HG03135 (cell line): ENCODE data around the gene MYBPC3.
"Not testable (repeated sequence)": the region's sequence is repeated elsewhere in the genome, so short reads cannot be mapped to it uniquely, and the experiment has no call there.

Source experiments
- ATAC-seq: cut with Tn5 transposase; IDR thresholded peaks from one replicate; pipeline ENCODE4 v1.9.1; 2021; ENCODE audit warnings: mild to moderate bottlenecking, moderate library complexity; ENCODE audit not compliant: unreplicated experiment

Gene MYBPC3

DNA sequence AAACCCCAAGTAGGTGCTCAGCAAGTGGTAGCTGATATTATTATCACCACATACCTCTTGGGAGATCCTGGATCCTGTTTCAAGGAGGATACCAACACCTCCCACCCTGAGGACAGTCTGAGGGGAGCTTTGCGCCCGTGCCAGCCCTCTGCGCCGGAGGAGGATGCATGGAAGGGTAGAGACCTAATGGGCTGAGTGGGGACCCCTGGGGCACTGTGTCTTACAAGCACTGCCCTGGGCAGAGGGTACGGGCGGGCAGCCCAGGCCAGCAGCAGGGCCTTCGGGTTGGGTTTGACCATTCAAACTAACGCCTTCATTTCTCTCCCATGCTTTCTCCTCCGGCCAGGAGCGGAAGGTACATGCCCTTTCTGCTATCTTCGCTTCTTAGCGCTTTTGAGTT, 26.3 kb downstream of the MYBPC3 start:
- ATAC-seq = no peak

DNA sequence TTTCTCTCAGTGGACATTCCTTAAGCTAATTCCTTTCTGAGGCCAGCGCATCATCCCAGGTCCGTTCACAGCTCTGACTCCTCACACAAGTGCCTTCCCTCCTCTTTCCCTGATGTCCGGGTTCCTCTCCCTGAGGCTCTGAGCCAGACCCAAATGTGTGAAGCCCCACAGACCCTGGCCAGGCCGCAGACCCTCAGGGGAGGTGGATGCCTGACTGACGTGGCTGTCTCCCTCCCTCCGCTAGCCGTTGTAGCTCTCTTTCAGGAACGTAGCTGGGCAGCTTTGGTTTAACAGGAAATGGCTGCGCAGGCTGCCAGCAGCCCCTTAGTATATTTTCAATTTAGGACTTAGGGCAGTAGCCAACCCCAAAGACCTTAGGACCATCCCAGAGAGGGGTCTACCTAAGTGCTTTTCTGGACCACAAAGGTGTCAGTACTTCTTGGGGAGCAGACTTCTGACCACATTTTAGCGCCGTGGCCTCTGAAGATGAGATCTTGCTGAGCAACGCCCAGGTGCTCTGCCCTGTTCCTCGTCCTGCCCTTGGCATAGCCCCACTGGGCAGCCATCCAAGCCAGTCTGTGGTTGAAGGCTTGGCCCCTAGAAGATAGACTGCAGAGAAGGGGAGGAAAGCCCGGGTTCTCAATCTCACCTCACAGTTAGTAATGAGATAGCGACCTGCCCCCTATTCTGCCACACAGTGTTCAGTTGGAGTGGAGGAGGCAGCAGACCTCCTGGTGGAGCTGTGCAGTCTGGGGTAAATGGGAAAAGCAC, 27.0 kb downstream of the MYBPC3 start:
- no peak for ATAC-seq

DNA sequence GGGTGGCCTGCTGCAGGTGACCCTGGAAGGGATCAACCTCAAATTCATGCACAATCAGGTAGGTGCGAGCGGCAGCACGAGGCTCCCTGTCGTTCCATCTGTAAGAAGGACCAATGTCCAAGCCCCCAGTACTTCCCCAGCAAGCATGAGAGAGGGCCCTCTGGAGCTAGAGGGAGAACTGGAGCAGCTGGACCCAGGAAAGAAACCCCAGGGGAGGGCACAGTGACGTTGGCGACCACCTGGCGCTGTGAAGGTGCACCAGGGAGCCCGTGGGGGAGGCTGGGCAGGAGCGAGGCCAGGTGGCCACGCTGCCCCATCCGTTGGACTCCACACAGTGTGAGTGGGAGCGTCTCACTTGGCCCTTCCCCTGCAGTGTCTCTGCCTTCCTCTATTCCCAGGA, 28.0 kb downstream of the MYBPC3 start:
- no peak for ATAC-seq

DNA sequence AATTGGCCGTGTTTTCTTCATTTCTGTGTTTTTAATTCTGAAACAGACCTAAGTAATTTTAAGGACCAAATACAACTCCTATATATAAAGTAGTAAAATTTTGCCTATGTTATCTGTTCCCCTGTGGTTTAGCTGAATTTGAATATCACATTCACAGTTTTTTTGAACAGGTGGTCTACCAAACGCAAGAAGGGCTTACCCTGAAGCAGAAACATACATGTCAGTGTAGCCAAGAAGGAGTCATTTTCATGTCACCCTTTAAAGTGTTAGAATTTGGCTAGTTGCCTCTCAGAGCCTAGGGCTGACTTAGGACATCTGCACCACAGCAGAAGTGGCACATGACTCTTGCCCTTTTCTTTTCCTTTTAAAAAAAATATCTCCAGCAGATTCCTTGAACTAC, 34.3 kb downstream of the MYBPC3 start:
- ATAC-seq = no peak

DNA sequence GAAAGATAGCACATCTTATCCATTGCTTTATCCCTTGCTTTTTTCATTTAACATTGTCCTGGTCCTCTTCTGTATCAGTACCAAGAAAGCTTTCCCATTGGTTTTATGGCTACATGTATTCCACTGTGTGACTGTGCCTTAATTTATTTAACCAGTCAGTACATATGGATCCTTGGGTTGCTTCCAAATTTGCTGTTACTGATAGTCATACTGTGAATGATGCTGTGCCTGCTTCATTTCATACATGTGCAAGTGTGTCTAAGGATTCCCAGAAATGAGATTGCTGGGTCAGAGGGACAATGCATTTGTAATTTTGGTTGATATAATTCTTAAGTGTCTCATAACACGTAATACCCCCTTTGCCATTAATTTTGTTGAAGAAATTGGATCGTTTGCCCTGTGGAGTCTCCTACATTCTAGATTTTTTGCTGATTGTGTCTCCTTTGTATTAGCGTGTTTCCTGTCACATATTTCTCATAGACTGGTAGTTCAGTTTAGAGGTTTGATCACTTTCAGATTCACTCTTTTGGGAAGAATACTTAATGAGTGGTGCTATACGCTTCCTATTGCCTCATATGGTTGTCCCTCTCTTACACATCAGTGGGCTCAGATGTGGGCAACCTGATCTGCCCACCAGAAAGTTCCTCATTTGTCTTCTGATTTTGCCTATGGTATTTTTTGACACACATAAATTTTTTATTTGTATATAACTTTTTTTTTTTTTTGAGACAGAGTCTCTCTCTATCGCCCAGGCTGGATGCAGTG, 35.3 kb downstream of the MYBPC3 start:
- ATAC-seq = peak; percentile 67

DNA sequence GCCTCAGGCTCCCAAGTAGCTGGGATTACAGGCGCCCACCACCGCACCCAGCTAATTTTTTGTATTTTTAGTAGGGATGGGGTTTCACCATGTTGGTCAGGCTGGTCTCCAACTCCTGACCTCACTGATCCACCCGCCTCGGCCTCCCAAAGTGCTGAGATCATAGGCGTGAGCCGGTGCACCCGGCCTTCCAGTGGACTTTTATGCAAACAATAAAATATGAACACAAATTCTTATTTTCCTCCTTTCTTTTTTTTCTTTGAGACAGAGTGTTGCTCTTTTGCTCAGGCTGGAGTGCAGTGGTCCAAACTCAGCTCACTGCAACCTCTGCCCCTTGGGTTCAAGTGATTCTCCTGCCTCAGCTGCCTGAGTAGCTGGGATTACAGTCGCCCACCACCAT, 36.0 kb downstream of the MYBPC3 start:
- ATAC-seq = not testable (repeated sequence)

DNA sequence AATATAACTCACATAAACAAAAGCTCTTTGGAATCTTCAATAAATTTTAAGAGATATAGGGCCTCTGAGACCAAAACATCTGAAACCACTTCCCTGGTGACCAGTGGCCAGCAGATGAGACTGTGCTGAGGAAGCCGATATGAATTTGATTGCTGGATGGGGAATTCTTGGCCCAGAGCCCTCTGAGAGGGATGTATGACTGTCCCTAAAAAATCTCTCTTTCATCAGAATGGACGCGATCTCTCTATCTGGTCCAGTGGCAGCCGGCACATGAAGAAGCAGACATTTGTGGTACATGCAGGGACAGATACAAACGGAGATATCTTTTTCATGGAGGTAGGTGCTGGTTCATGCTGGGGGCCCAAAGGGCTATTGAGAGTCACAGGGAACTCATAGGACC, 37.5 kb downstream of the MYBPC3 start:
- ATAC-seq = no peak

DNA sequence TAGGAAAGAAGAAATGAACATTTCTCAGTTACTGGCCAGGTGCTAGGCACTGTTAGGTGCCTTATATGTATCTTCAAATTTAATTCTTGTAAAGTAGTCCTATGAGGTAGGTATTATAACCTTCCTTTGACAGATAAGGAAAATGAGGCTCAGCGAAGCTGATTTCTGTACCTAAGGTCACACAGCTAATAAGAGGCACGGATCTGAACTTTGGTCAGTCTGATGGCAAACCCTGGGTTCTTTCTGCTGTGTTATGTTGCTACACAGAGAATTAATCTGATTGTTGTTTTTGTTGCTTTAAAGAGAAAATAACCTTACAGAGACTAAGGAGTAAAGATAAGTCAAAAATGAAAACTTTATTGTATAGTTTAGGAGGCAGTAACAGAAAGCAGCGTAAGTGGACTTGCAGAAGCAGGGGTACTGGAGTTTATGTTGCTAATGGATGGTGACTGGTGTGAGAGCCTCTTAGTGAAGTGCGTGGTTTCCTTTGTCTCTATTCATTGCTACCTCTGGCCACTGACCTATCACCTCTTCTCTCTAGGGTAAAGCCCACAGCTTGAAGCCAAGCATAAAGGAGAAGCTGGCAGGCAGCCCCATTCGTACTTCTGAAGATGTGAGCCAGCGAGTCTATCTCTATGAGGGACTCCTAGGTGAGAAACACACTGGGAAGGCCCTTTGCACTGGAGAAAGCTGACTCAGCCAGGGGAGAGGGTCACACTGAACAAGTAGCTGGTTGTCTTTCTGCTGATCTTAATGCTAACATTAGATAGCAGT, 44.3 kb downstream of the MYBPC3 start:
- no peak for ATAC-seq

DNA sequence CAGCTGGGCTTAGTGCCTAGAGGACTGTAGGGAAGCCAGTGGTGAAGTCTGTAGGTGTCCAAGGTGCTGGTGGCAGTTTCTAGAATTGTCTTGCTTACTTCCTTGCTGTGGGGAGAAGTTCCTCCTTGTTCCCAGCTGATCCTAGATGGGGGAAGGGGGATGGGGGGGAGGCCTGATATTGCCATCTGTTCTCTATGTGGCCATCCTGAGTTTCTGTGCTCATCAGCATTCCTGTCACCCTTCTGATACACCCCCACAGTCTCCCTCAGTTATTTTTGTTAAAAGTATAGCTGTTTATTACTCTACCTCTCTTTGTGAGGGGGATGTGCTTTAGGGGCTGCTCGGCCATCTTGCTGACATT, 46.0 kb downstream of the MYBPC3 start:
- ATAC-seq = no peak

DNA sequence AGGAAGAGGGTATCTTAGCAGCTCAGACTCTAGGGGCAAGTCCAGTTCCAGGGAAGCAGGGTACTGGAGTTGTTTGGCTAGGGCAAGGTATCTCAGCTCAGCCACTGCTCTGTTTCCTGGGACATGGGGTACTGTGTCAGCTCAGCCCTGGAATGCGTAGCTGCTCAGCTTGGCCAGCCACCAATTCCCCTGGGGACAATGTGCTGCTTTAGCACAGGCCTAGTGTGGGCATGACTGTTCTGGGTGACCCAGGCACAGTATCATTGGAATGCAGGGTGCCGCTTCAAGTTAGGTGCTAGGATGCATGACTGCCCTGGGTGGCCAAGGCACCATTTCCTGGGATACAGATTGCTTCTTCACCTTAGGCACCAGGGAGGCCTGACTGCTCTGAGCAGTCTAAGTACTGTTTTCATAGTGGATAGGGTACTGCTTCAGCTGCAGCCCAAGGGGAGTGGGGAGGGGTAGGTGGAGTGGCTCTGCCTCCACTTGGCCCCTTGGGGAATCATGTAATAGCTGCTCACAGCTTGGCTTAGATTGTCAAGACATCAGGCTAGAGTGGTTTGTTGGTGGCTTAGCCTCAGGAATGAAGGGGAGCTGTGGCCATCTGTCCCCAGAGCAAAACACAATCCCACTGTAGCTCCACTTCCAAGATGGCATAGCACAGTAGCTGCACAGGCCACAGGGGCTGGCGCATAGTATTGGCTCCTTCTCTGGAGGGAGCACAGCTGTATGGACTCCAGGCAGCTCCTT, 46.6 kb downstream of the MYBPC3 start:
- no peak for ATAC-seq

DNA sequence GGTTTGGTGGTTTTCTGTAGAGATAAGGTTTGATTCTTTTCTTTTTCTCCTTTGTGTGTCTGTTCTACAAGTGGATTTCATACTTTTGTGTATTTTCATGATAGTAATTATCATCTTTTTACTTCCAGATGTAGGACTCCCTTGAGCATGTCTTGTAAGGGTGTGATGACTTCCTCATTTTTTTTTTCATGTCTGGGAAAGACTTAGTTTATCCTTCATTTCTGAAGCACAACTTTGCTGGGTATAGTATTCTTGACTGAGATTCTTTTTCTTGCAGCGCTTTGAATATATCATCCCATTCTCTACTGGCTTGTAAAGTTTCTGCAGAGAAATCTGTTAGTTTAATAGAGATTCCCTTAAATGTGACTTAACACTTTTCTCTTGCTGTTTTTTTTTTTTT, 49.6 kb downstream of the MYBPC3 start:
- ATAC-seq = no peak

DNA sequence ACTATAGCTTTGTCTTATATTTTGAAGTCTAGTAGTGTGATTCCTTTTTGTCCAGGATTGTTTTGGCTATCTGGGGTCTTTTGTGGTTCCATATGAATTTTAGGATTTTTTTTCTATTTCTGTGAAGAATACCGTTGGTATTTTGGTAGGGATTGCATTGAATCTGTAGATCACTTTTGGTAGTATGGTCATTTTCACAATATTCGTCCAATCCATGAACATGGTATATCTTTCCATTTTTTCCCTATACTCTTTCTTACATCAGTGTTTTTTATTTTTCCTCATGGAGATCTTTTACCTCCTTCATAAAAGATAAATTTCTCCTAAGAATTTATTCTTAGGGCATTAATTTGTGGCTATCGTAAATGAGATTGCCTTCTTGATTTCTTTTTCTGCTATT, 53.4 kb downstream of the MYBPC3 start:
- ATAC-seq = no peak

DNA sequence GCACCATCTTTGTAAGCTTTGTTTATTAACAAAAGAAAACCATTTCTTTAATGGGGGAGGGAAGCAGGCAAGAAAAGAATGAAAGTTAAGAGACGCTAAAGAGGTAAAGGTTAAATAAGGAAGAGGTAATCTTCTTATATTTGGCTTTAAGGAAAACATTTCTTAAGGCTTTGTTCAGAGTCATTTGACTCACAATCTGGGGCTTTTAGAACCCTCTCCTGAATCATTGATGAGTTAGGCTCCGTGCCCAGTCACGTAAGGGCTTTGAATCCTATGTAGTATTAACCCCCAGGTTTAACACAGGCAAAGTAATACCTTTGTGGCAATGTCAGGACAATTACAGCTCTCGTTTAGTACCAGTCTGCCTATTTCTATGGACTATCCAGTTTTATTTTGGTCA, 56.5 kb downstream of the MYBPC3 start:
- no peak for ATAC-seq

DNA sequence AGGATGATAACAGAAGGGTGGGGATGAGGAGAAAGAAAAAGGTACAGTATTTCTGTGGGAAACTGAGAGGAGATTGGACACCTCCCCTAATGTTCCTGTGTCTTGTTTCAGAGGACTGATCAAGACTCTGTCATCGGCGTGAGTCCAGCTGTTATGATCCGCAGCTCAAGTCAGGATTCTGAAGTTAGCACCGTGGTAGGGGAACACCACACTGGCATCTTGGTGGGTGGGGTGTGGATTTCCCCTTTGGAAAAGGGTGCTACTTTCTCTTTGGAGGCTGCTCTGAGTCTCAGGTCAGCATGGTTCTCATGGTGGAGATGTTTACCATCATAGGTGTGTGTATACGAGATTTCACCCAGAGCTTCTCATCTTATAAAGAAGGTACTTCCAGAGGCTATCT, 57.1 kb downstream of the MYBPC3 start:
- ATAC-seq = no peak

DNA sequence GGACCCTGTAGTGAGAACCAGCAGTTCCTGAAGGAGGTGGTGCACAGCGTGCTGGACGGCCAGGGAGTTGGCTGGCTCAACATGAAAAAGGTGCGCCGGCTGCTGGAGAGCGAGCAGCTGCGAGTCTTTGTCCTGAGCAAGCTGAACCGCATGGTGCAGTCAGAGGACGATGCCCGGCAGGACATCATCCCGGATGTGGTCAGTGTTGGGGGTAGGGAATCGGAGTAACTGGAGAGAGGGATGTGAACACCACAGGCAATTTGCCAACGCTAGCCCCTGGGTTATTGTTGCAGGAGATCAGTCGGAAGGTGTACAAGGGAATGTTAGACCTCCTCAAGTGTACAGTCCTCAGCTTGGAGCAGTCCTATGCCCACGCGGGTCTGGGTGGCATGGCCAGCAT, 62.6 kb downstream of the MYBPC3 start:
- no peak for ATAC-seq

DNA sequence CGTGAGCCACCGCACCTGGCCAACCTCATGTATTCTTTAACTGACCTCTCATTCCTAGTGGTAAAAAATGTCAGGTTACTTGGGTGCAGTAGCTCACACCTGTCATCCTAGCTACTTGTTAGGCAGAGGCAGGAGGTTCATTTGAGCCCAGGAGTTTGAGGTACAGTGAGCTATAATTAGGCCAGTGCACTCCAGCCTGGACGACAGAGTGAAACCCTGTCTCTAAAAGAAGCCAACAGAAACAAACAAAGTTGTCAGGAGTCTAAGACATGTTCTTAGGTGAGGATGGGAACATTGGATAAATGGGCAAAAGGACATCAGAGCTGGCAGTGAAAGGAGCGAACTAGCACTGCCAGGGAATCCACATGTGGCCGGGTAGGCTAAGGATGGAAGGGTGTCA, 64.4 kb downstream of the MYBPC3 start:
- ATAC-seq = no peak

DNA sequence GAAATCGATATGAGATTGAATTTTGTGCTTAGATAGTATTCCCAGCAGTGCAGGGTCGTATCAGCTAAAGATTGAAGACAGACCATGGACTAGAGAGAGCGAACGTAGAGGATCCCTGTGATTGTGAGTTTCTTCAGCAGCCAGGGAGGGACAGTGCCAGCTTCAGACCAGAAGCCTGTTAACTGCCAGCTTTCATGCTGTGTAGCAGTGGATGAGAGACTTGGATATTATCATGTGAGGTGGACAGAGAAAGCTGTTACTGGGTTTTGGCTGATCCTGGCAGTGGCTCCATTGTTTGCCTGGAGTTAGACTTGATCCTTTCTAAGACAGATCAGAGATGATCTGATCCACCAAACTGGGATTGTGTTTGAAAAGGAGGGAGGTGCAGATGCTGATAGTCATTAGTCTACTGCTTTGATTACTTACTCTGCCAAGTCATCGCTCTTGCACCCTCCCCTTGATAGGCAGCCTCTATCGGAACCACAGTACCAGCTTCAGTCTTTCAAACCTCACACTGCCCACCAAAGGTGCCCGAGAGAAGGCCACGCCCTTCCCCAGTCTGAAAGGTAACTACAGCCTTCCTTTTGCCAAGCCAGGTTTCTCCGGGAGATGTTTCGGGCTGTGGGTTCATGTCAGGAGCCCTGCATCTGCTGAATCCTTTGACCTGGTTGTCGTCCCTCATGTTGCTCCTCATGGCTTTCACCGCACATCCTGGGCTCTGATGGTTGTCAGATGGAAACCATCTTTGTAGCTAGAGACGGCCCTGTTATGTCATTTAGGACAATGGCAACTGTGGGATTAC, 66.3 kb downstream of the MYBPC3 start:
- no peak for ATAC-seq

DNA sequence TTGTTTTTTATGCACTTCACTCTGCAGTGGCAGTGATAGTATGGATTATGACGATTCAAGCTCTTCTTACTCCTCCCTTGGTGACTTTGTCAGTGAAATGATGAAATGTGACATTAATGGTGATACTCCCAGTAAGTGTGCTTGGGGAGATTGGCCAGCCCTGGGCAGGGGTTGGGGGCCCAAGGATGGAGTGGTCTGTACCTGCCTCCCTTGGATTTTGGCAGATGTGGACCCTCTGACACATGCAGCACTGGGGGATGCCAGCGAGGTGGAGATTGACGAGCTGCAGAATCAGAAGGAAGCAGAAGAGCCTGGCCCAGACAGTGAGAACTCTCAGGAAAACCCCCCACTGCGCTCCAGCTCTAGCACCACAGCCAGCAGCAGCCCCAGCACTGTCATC, 68.4 kb downstream of the MYBPC3 start:
- no peak for ATAC-seq

DNA sequence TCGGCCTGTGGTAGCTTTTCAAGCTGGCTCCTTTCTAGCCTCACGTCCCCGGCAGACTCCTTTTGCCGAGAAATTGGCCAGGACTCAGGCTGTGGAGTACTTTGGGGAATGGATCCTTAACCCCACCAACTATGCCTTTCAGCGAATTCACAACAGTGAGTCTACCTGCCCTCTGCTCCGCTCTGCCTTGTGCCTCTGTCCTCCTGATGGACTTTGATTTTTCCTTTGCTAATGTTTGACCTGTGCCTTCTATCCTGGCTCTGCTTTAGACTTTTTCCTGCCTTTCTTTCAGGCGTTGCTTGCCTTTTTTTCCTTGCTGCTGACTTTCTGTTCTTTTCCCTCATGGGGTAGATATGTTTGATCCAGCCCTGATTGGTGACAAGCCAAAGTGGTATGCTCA, 70.0 kb downstream of the MYBPC3 start:
- no peak for ATAC-seq
